ENCODE data around the gene LHPP. TPM values are rescaled to one million over a fixed set of nuclear protein-coding genes. Genes with fewer than 3 reads are reported as not detected.

LHPP gene
- total RNA-seq, 1 donor from 2014 or later = 19.6 TPM

- DNase-seq (ENCODE audit: low spot score in 2 of 2, unreplicated experiment in 2 of 2) = no peak
- Mint-ChIP-seq H3K36me3 (peaks cover 5% of the 10 kb centered on the region), H3K27ac (no peak overlapping the region), H3K4me1 (peaks cover 16% of the 10 kb centered on the region), H3K4me3 (no peak overlapping the region), H3K27me3 (ENCODE audit: low read depth) (no peaks in the 10 kb centered on the region), H3K9me3 (peaks cover 11% of the 10 kb centered on the region)
- TF ChIP-seq, protein P1, sequence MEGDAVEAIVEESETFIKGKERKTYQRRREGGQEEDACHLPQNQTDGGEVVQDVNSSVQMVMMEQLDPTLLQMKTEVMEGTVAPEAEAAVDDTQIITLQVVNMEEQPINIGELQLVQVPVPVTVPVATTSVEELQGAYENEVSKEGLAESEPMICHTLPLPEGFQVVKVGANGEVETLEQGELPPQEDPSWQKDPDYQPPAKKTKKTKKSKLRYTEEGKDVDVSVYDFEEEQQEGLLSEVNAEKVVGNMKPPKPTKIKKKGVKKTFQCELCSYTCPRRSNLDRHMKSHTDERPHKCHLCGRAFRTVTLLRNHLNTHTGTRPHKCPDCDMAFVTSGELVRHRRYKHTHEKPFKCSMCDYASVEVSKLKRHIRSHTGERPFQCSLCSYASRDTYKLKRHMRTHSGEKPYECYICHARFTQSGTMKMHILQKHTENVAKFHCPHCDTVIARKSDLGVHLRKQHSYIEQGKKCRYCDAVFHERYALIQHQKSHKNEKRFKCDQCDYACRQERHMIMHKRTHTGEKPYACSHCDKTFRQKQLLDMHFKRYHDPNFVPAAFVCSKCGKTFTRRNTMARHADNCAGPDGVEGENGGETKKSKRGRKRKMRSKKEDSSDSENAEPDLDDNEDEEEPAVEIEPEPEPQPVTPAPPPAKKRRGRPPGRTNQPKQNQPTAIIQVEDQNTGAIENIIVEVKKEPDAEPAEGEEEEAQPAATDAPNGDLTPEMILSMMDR (IDR thresholded peaks at IDR 0.05; ENCODE audit: unreplicated experiment) = no peak
These were observed 131.9 kb downstream of the LHPP start for GRCh38 chr10:124593431-124593985.

DNA sequence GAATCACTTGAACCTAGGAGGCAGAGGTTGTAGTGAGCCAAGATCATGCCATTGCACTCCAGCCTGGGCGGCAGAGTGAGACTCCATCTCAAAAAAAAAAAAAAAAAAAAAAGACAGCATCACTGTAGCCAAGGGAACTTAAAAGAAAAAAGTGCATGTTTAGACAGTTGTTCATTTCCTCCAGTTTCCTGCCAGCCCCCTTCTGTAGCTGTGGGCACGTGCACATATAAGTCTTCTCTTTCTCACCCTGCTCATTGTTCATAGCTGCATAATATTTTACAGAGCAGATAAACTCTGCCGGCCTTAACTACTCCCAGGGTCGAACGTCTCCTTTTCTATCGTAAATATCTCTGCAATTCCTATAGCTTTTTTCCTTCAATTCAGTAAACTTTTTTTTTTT lies 132.6 kb downstream of the LHPP start:
- no peak for DNase-seq (ENCODE audit: low spot score in 2 of 2, unreplicated experiment in 2 of 2)
- Mint-ChIP-seq H3K4me1 (peaks cover 9% of the 10 kb centered on the region), H3K9me3 (peaks cover 11% of the 10 kb centered on the region), H3K4me3 (no peak overlapping the region), H3K36me3 (peaks cover 5% of the 10 kb centered on the region), H3K27ac (no peak overlapping the region), H3K27me3 (ENCODE audit: low read depth) (no peaks in the 10 kb centered on the region)
- TF ChIP-seq, protein P1 (IDR thresholded peaks at IDR 0.05; ENCODE audit: unreplicated experiment) = no peak

GRCh38 chr10:124595143-124595883 lies 133.7 kb downstream of the LHPP start:
- no peaks in the 10 kb centered on the region for H3K27me3 Mint-ChIP-seq (ENCODE audit: low read depth)
- H3K4me1 Mint-ChIP-seq = no peaks in the 10 kb centered on the region
- no peak for DNase-seq (ENCODE audit: low spot score in 2 of 2, unreplicated experiment in 2 of 2)
- H3K36me3 Mint-ChIP-seq = peaks cover 5% of the 10 kb centered on the region
- H3K9me3 Mint-ChIP-seq = peaks cover 11% of the 10 kb centered on the region
- no peak overlapping the region for H3K27ac Mint-ChIP-seq
- no peak overlapping the region for H3K4me3 Mint-ChIP-seq
- TF ChIP-seq, protein P1 (IDR thresholded peaks at IDR 0.05; ENCODE audit: unreplicated experiment) = no peak

- H3K4me1 Mint-ChIP-seq = no peaks in the 10 kb centered on the region
- H3K27me3 Mint-ChIP-seq (ENCODE audit: low read depth) = no peaks in the 10 kb centered on the region
- H3K36me3 Mint-ChIP-seq = no peaks in the 10 kb centered on the region
- H3K9me3 Mint-ChIP-seq = peaks cover 11% of the 10 kb centered on the region
- no peak overlapping the region for H3K4me3 Mint-ChIP-seq
- no peak overlapping the region for H3K27ac Mint-ChIP-seq
- TF ChIP-seq, protein P1 (IDR thresholded peaks at IDR 0.05; ENCODE audit: unreplicated experiment) = no peak
- no peak for DNase-seq (ENCODE audit: low spot score in 2 of 2, unreplicated experiment in 2 of 2)
These were observed 134.6 kb downstream of the LHPP start for GRCh38 chr10:124596116-124596785.

- Mint-ChIP-seq H3K4me1 (no peaks in the 10 kb centered on the region), H3K27me3 (ENCODE audit: low read depth) (no peaks in the 10 kb centered on the region), H3K4me3 (no peak overlapping the region), H3K27ac (no peak overlapping the region), H3K36me3 (no peaks in the 10 kb centered on the region), H3K9me3 (peaks cover 5% of the 10 kb centered on the region)
- DNase-seq (ENCODE audit: low spot score in 2 of 2, unreplicated experiment in 2 of 2) = no peak
- TF ChIP-seq, protein P1 (IDR thresholded peaks at IDR 0.05; ENCODE audit: unreplicated experiment) = no peak
These were observed 135.6 kb downstream of the LHPP start for GRCh38 chr10:124596962-124597845.
